ENCODE measurements around the gene GATAD2A. TPM values are rescaled to one million over a fixed set of nuclear protein-coding genes. Genes with fewer than 3 reads are reported as not detected.

GATAD2A gene
- total RNA-seq, 1 donor from 2014 or later, result 304 TPM

DNA sequence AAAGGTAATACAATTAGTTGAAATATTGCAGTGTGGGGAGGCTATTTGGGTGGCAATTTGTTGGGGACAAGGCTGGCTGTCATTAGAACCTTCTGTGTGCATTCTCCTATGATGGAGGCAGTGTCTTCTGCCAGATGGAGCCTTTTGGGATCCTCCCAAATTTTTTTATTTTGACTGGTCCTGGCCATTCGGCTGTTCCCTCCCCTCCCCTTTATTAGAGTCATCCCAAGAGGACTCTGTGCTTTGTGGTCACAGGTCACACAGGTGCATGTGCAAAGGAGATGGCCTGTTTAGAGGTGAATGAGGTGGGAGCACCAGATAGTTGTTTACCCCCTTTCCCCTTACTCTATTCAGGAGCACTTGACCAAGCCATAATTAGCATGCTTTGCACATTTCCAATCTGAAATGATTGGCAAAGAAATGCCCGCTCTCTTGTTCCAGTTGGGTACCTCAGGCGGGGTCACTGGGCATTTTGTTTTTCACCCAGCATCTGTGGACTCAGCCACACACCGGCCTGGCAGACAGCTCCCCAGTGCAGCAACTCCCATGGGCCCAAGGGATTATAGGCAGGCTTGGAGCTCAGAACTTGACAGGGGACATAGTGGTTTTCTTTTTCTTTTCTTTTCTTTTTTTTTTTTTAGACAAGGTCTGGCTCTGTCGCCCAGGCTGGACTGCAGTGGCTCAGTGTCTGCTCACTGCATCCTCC lies 19.8 kb downstream of the GATAD2A start:
- Histone ChIP-seq H3K27me3 (ENCODE audit: control insufficient read depth, insufficient read depth, low read length) (no peaks in the 10 kb centered on the region), H3K4me3 (ENCODE audit: low read depth, low read length) (no peak overlapping the region), H3K36me3 (ENCODE audit: control insufficient read depth, insufficient read depth, low read length) (no peaks in the 10 kb centered on the region)
- no peak for TF ChIP-seq CTCF (IDR thresholded peaks at IDR 0.05; ENCODE audit: insufficient read depth, low read length, poor library complexity, severe bottlenecking)
- DNase-seq (ENCODE audit: low read depth), result no peak

DNA sequence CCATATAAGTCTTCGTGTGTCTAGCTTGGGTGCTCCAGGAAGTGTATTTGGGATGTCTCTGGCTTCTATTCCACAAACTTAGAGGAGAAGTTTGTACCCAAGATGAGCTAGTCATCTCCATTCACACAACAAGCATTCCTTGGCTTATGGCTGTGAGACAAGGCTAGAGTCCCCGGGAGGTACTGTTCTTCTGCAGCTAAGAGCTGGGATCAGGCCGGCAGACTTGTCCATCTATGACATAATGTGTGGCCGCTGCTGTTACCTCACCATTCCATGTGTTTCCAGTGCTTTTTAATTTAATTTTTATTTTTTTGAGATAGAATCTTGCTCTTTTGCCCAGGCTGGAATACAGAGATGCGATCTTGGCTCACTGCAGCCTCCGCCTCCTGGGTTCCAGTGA lies 20.7 kb downstream of the GATAD2A start:
- no peaks in the 10 kb centered on the region for H3K36me3 ChIP-seq (ENCODE audit: control insufficient read depth, insufficient read depth, low read length)
- DNase-seq (ENCODE audit: low read depth), result no peak
- no peak overlapping the region for H3K4me3 ChIP-seq (ENCODE audit: low read depth, low read length)
- TF ChIP-seq CTCF (IDR thresholded peaks at IDR 0.05; ENCODE audit: insufficient read depth, low read length, poor library complexity, severe bottlenecking), result no peak
- H3K27me3 ChIP-seq (ENCODE audit: control insufficient read depth, insufficient read depth, low read length), result no peaks in the 10 kb centered on the region

- TF ChIP-seq CTCF (IDR thresholded peaks at IDR 0.05; ENCODE audit: insufficient read depth, low read length, poor library complexity, severe bottlenecking), result no peak
- Histone ChIP-seq H3K36me3 (ENCODE audit: control insufficient read depth, insufficient read depth, low read length) (no peaks in the 10 kb centered on the region), H3K4me3 (ENCODE audit: low read depth, low read length) (no peak overlapping the region), H3K27me3 (ENCODE audit: control insufficient read depth, insufficient read depth, low read length) (no peaks in the 10 kb centered on the region)
- DNase-seq (ENCODE audit: low read depth), result no peak
These were observed 21.3 kb downstream of the GATAD2A start for GRCh38 chr19:19426799-19427198.

GRCh38 chr19:19427302-19427701 lies 21.8 kb downstream of the GATAD2A start:
- Histone ChIP-seq H3K36me3 (ENCODE audit: control insufficient read depth, insufficient read depth, low read length) (no peaks in the 10 kb centered on the region), H3K27me3 (ENCODE audit: control insufficient read depth, insufficient read depth, low read length) (no peaks in the 10 kb centered on the region), H3K4me3 (ENCODE audit: low read depth, low read length) (no peak overlapping the region)
- no peak for DNase-seq (ENCODE audit: low read depth)
- no peak for TF ChIP-seq CTCF (IDR thresholded peaks at IDR 0.05; ENCODE audit: insufficient read depth, low read length, poor library complexity, severe bottlenecking)

- Histone ChIP-seq H3K27me3 (ENCODE audit: control insufficient read depth, insufficient read depth, low read length) (no peaks in the 10 kb centered on the region), H3K4me3 (ENCODE audit: low read depth, low read length) (no peak overlapping the region), H3K36me3 (ENCODE audit: control insufficient read depth, insufficient read depth, low read length) (no peaks in the 10 kb centered on the region)
- no peak for DNase-seq (ENCODE audit: low read depth)
- TF ChIP-seq CTCF (IDR thresholded peaks at IDR 0.05; ENCODE audit: insufficient read depth, low read length, poor library complexity, severe bottlenecking), result no peak
These were observed 22.5 kb downstream of the GATAD2A start for GRCh38 chr19:19427944-19428343.

GRCh38 chr19:19428746-19429145 lies 23.3 kb downstream of the GATAD2A start:
- no peak for TF ChIP-seq CTCF (IDR thresholded peaks at IDR 0.05; ENCODE audit: insufficient read depth, low read length, poor library complexity, severe bottlenecking)
- no peak for DNase-seq (ENCODE audit: low read depth)
- no peaks in the 10 kb centered on the region for H3K36me3 ChIP-seq (ENCODE audit: control insufficient read depth, insufficient read depth, low read length)
- no peak overlapping the region for H3K4me3 ChIP-seq (ENCODE audit: low read depth, low read length)
- H3K27me3 ChIP-seq (ENCODE audit: control insufficient read depth, insufficient read depth, low read length), result no peaks in the 10 kb centered on the region

Measured in kidney epithelial cell (primary cell).